Muscle of leg (tissue), 11 donors: ENCODE measurements around the gene FNDC3B. TPM values are rescaled to one million over a fixed set of nuclear protein-coding genes. Genes with fewer than 3 reads are reported as not detected.
A peak's percentile ranks its signal among the peaks of the same experiment; 100 is the strongest.

Experiments
- DNase-seq: peaks from one replicate; pipeline ENCODE4 v3.0.0; 2013
- H3K27ac ChIP-seq: one replicate; pipeline ENCODE4 v1.5.1; 2013; ENCODE audit warnings: mild to moderate bottlenecking, low read length, control low read depth
- H3K27me3 ChIP-seq: one replicate; pipeline ENCODE4 v1.6.1; 2013; ENCODE audit warnings: low read length; ENCODE audit not compliant: control insufficient read depth, insufficient read depth
- H3K36me3 ChIP-seq: one replicate; pipeline ENCODE4 v1.6.1; 2013; ENCODE audit warnings: low read length; ENCODE audit not compliant: control insufficient read depth, insufficient read depth
- H3K4me1 ChIP-seq: one replicate; pipeline ENCODE4 v1.6.1; 2013; ENCODE audit warnings: low read length; ENCODE audit not compliant: control insufficient read depth, insufficient read depth
- H3K4me3 ChIP-seq: one replicate; pipeline ENCODE4 v1.5.1; 2013; ENCODE audit warnings: low read length, control low read depth
- H3K9me3 ChIP-seq: replicated peaks from 2 replicates; pipeline ENCODE4 v1.6.1; 2013; ENCODE audit warnings: low read depth, low read length; ENCODE audit not compliant: control insufficient read depth
- WGBS: methylation state at CpG from one replicate; pipeline ENCODE4 v1.1.5; 2013; ENCODE audit warnings: missing lambda C conversion rate; ENCODE audit not compliant: insufficient coverage; 5-methylcytosine and 5-hydroxymethylcytosine counted together
- polyA plus RNA-seq, 8 donors: library from polyadenylated mRNA; unstranded; fragments of 120-200 nt; gene quantifications; one replicate each; pipeline versions ENCODE4 v1.2.1 to v1.2.3, GENCODE V29; 2013; ENCODE audit warnings: inconsistent platforms in 1 of 8, low replicate concordance in 1 of 8; ENCODE audit not compliant: insufficient read length in 8 of 8, insufficient read depth in 1 of 8
- total RNA-seq: library from RNA; stranded (reverse); fragments of 120-200 nt; gene quantifications from one replicate; pipeline ENCODE4 v1.2.4, GENCODE V29; 2013

Gene FNDC3B
- total and polyA plus RNA-seq, 9 donors: 35.1 to 98.8 (median 58.3) TPM

- no peak overlapping the region for H3K4me3 ChIP-seq
- H3K4me1 ChIP-seq: peaks cover 12% of the 10 kb centered on the region
- H3K36me3 ChIP-seq: peaks cover 5% of the 10 kb centered on the region
- H3K9me3 ChIP-seq: no peaks in the 10 kb centered on the region
- no CpG with 5 or more reads among the region's 1 CpG for WGBS
- no peak for DNase-seq
- H3K27me3 ChIP-seq: no peaks in the 10 kb centered on the region
- no peak overlapping the region for H3K27ac ChIP-seq
Observed at GRCh38 chr3:172099495-172099808, 60.1 kb downstream of the FNDC3B start.

GRCh38 chr3:172100482-172100881 is 61.1 kb downstream of the FNDC3B start:
- Histone ChIP-seq H3K27ac (no peak overlapping the region), H3K4me1 (peaks cover 12% of the 10 kb centered on the region), H3K27me3 (no peaks in the 10 kb centered on the region), H3K4me3 (no peak overlapping the region), H3K9me3 (no peaks in the 10 kb centered on the region), H3K36me3 (peaks cover 5% of the 10 kb centered on the region)
- WGBS: no CpG with 5 or more reads among the region's 2 CpGs
- DNase-seq: no peak

- no peak overlapping the region for H3K4me3 ChIP-seq
- no peak overlapping the region for H3K27ac ChIP-seq
- no peaks in the 10 kb centered on the region for H3K27me3 ChIP-seq
- DNase-seq: no peak
- peaks cover 12% of the 10 kb centered on the region for H3K4me1 ChIP-seq
- WGBS: no CpG with 5 or more reads among the region's 3 CpGs
- H3K9me3 ChIP-seq: no peaks in the 10 kb centered on the region
- H3K36me3 ChIP-seq: peaks cover 5% of the 10 kb centered on the region
Observed at GRCh38 chr3:172101107-172101506, 61.7 kb downstream of the FNDC3B start.

GRCh38 chr3:172102123-172102882 is 62.9 kb downstream of the FNDC3B start:
- Histone ChIP-seq H3K27ac (peak overlapping the region; percentile 59), H3K27me3 (no peaks in the 10 kb centered on the region), H3K9me3 (no peaks in the 10 kb centered on the region), H3K4me3 (no peak overlapping the region), H3K4me1 (peaks cover 18% of the 10 kb centered on the region), H3K36me3 (peaks cover 3% of the 10 kb centered on the region)
- no CpG with 5 or more reads among the region's 5 CpGs for WGBS
- no peak for DNase-seq

- no peak for DNase-seq
- H3K4me1 ChIP-seq: peaks cover 22% of the 10 kb centered on the region
- no CpG with 5 or more reads among the region's 3 CpGs for WGBS
- no peak overlapping the region for H3K4me3 ChIP-seq
- H3K27me3 ChIP-seq: no peaks in the 10 kb centered on the region
- no peaks in the 10 kb centered on the region for H3K9me3 ChIP-seq
- H3K27ac ChIP-seq: peak overlapping the region; percentile 59
- peaks cover 6% of the 10 kb centered on the region for H3K36me3 ChIP-seq
Observed at GRCh38 chr3:172102883-172103310, 63.5 kb downstream of the FNDC3B start.

- H3K4me1 ChIP-seq: peaks cover 22% of the 10 kb centered on the region
- H3K27ac ChIP-seq: peak overlapping the region; percentile 60
- no peaks in the 10 kb centered on the region for H3K27me3 ChIP-seq
- H3K36me3 ChIP-seq: peaks cover 4% of the 10 kb centered on the region
- 0% methylated on average over 1 of the region's 2 CpGs for WGBS
- no peak for DNase-seq
- no peak overlapping the region for H3K4me3 ChIP-seq
- H3K9me3 ChIP-seq: no peaks in the 10 kb centered on the region
Observed at GRCh38 chr3:172103724-172104123, 64.3 kb downstream of the FNDC3B start.

GRCh38 chr3:172104471-172105072 is 65.2 kb downstream of the FNDC3B start:
- H3K27me3 ChIP-seq: no peaks in the 10 kb centered on the region
- no CpG with 5 or more reads among the region's 2 CpGs for WGBS
- peak; percentile 65 for DNase-seq
- H3K9me3 ChIP-seq: no peaks in the 10 kb centered on the region
- peak overlapping the region; percentile 38 for H3K27ac ChIP-seq
- peaks cover 21% of the 10 kb centered on the region for H3K4me1 ChIP-seq
- no peak overlapping the region for H3K4me3 ChIP-seq
- H3K36me3 ChIP-seq: peaks cover 3% of the 10 kb centered on the region

- Histone ChIP-seq H3K27me3 (no peaks in the 10 kb centered on the region), H3K27ac (peak overlapping the region; percentile 54), H3K9me3 (no peaks in the 10 kb centered on the region), H3K4me3 (no peak overlapping the region), H3K4me1 (peaks cover 21% of the 10 kb centered on the region), H3K36me3 (peaks cover 8% of the 10 kb centered on the region)
- peak; percentile 65 for DNase-seq
- WGBS: no CpG with 5 or more reads among the region's 4 CpGs
Observed at GRCh38 chr3:172106037-172106954, 66.9 kb downstream of the FNDC3B start.

- Histone ChIP-seq H3K4me1 (peaks cover 21% of the 10 kb centered on the region), H3K27ac (peak overlapping the region; percentile 54), H3K27me3 (no peaks in the 10 kb centered on the region), H3K36me3 (peaks cover 8% of the 10 kb centered on the region), H3K4me3 (no peak overlapping the region), H3K9me3 (no peaks in the 10 kb centered on the region)
- peak; percentile 67 for DNase-seq
- WGBS: 54% methylated on average over 5 of the region's 7 CpGs
Observed at GRCh38 chr3:172106989-172107388, 67.6 kb downstream of the FNDC3B start.

GRCh38 chr3:172107403-172107802 is 68.0 kb downstream of the FNDC3B start:
- Histone ChIP-seq H3K4me3 (no peak overlapping the region), H3K27me3 (no peaks in the 10 kb centered on the region), H3K4me1 (peaks cover 21% of the 10 kb centered on the region), H3K9me3 (no peaks in the 10 kb centered on the region), H3K27ac (peak overlapping the region; percentile 8), H3K36me3 (peaks cover 8% of the 10 kb centered on the region)
- DNase-seq: no peak
- WGBS: 59% methylated on average over 2 of the region's 4 CpGs
